ENCODE results near the gene HLA-DQA1. TPM values are rescaled to one million over a fixed set of nuclear protein-coding genes. Genes with fewer than 3 reads are reported as not detected.

HLA-DQA1 gene
- total RNA-seq, 3 donors from 2014 or later (not counting 1 experiment from before 2014, with no cell fraction given), result 7.0 to 46.7 (median 39.9) TPM

DNA sequence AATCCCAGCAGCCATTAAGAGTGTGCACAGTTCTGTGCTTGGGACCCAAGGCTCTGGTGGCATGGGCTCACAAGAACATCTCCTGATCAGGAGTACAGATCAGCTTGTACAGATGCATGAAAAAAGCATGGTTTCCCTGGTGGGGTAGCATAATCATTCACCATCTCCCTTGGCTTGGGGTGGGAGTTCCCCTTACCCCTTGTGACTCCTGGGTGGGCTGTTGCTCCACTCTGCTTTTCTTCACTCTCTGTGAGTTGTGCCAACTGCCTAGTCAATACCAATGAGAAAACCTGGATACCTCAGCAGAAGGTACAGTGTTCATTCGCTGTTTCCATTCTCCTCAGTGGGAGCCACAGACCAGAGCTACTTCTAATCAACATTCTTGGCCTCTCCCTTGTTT, 42.8 kb downstream of the HLA-DQA1 start:
- H3K4me1 ChIP-seq (ENCODE audit: control insufficient read depth, insufficient read depth, low read length), result no peaks in the 10 kb centered on the region
- no peaks in the 10 kb centered on the region for H3K36me3 Mint-ChIP-seq
- H3K27ac ChIP-seq (ENCODE audit: low read length), result no peak overlapping the region
- H3K9me3 Mint-ChIP-seq, result no peaks in the 10 kb centered on the region
- TF ChIP-seq CTCF (IDR thresholded peaks at IDR 0.05), result no peak
- no peaks in the 10 kb centered on the region for H3K27me3 ChIP-seq (ENCODE audit: control insufficient read depth, insufficient read depth, low read length)
- ATAC-seq (peak in 1 of 3 donors; percentile 25), DNase-seq (no peak)
- peaks cover 12 to 13% of the 10 kb centered on the region in 2 donors for H3K4me1 Mint-ChIP-seq
- H3K4me3 ChIP-seq (ENCODE audit: low read length), result no peak overlapping the region
- H3K36me3 ChIP-seq (ENCODE audit: control insufficient read depth, insufficient read depth, low read length), result no peaks in the 10 kb centered on the region
- no peaks in the 10 kb centered on the region for H3K9me3 ChIP-seq (ENCODE audit: control insufficient read depth, insufficient read depth, low read length)
- 64% methylated on average over 1 of the region's 1 CpG for WGBS (ENCODE audit: insufficient coverage)
- intact Hi-C loops (cut with micrococcal nuclease), result loop anchor here (10.0 kb wide), 1 partner anchor 265 kb away; the partner anchor contains the start of gene HLA-DMB
- H3K4me3 Mint-ChIP-seq, result no peak overlapping the region
- no peak overlapping the region for H3K27ac Mint-ChIP-seq
- H3K27me3 Mint-ChIP-seq (ENCODE audit: low read depth in 2 of 2), result peaks cover 18 to 24% of the 10 kb centered on the region in 2 donors

DNA sequence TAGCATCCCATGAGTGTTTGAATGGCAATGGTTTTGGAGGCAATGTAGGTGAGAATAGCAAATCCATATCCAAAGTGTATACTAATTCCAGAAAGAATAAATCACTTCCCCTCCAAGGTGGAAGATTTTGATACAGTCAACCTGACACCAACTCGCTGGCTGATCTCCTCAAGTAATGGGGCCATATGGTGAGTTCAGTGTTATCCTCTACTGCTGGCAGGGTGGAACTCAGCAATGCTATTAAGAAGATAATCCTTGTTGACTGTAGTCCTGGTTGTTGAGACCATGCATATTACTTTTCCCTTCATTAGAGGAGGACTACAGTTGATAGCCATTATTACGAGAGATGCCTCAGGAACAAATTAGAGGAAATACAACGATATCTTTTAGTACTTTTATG, 47.0 kb downstream of the HLA-DQA1 start:
- intact Hi-C loops (cut with micrococcal nuclease), result loop anchor here (10.0 kb wide), 1 partner anchor 261 kb away; the partner anchor contains the start of gene HLA-DMB

GRCh38 chr6:32685603-32686002, 48.4 kb downstream of the HLA-DQA1 start:
- peak in 1 of 2 donors; percentile 88 for DNase-seq
- peaks cover 27 to 39% of the 10 kb centered on the region in 2 donors for H3K4me1 Mint-ChIP-seq
- H3K36me3 ChIP-seq (ENCODE audit: control insufficient read depth, insufficient read depth, low read length), result no peaks in the 10 kb centered on the region
- peak overlapping the region; percentile 77 to 90 for H3K27ac Mint-ChIP-seq
- H3K36me3 Mint-ChIP-seq, result no peaks in the 10 kb centered on the region
- H3K9me3 Mint-ChIP-seq, result no peaks in the 10 kb centered on the region
- intact Hi-C loops (cut with micrococcal nuclease), result loop anchor here (1.0 to 10.0 kb wide), 3 partner anchors 19 to 259 kb away; partner anchors contain the start of genes HLA-DMB and HLA-DQB1
- WGBS (ENCODE audit: insufficient coverage), result 0% methylated on average over 1 of the region's 1 CpG
- peak; percentile 90 to 96 (median 95) for ATAC-seq
- peaks cover 8 to 24% of the 10 kb centered on the region in 2 donors for H3K27me3 Mint-ChIP-seq (ENCODE audit: low read depth in 2 of 2)
- H3K4me1 ChIP-seq (ENCODE audit: control insufficient read depth, insufficient read depth, low read length), result peaks cover 4% of the 10 kb centered on the region
- peak overlapping the region; percentile 67 for H3K4me3 Mint-ChIP-seq
- TF ChIP-seq CTCF (IDR thresholded peaks at IDR 0.05), result no peak
- no peaks in the 10 kb centered on the region for H3K27me3 ChIP-seq (ENCODE audit: control insufficient read depth, insufficient read depth, low read length)
- no peak overlapping the region for H3K4me3 ChIP-seq (ENCODE audit: low read length)
- no peaks in the 10 kb centered on the region for H3K9me3 ChIP-seq (ENCODE audit: control insufficient read depth, insufficient read depth, low read length)
- H3K27ac ChIP-seq (ENCODE audit: low read length), result peak overlapping the region; percentile 76

More for the DNA sequence above, 47.0 kb downstream of the HLA-DQA1 start:
- Mint-ChIP-seq H3K9me3 (no peaks in the 10 kb centered on the region), H3K4me3 (no peak overlapping the region), H3K27me3 (ENCODE audit: low read depth in 2 of 2) (peaks cover 12 to 19% of the 10 kb centered on the region in 2 donors), H3K27ac (peak overlapping the region; percentile 77 to 90), H3K4me1 (peaks cover 24 to 34% of the 10 kb centered on the region in 2 donors), H3K36me3 (no peaks in the 10 kb centered on the region)
- Histone ChIP-seq H3K4me1 (ENCODE audit: control insufficient read depth, insufficient read depth, low read length) (peaks cover 4% of the 10 kb centered on the region), H3K27me3 (ENCODE audit: control insufficient read depth, insufficient read depth, low read length) (no peaks in the 10 kb centered on the region), H3K36me3 (ENCODE audit: control insufficient read depth, insufficient read depth, low read length) (no peaks in the 10 kb centered on the region), H3K9me3 (ENCODE audit: control insufficient read depth, insufficient read depth, low read length) (no peaks in the 10 kb centered on the region), H3K4me3 (ENCODE audit: low read length) (no peak overlapping the region), H3K27ac (ENCODE audit: low read length) (no peak overlapping the region)
- 49% methylated on average over 2 of the region's 3 CpGs for WGBS (ENCODE audit: insufficient coverage)
- ATAC-seq (no peak), DNase-seq (peak in 1 of 2 donors; percentile 1)
- no peak for TF ChIP-seq CTCF (IDR thresholded peaks at IDR 0.05)
